ENCODE measurements around the gene PLD1.
"Not testable (repeated sequence)": the region's sequence is repeated elsewhere in the genome, so short reads cannot be mapped to it uniquely, and the experiment has no call there.

PLD1 gene

DNA sequence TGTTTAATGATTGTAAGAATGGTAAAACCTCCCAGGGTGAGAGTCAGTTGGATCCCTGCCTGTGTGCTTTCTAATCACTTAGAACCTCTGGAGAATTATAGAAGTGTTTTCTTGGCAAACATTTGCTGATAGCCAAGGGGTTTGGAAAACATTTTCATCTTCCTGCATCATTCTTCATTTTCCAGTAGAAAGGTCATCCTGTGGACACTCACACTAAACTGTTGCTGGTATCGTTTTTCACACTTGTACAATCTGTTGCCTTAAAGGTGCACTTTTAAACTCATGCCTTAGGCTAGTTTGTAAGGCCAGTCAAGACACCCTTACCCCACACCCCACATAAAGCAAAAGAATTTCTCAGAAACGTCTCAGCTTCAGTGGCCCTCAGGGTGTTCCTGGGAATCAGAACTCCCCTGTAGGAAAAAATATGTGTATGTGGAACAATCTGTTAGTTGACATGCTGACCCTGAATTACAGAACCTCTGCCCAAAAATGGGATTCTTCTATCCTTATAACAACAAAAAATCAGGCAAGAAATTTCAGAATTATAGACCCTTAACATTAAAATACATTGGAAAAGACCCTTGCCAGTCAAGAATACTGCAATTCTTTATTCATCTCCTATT, 5.8 kb upstream of the PLD1 start:
- no peak for DNase-seq (ENCODE audit: low read depth in 1 of 2, low spot score in 1 of 2)

GRCh38 chr3:171814662-171815061, 4.4 kb upstream of the PLD1 start:
- not testable (repeated sequence) for DNase-seq (ENCODE audit: low read depth in 1 of 2, low spot score in 1 of 2)

- no peak for DNase-seq (ENCODE audit: low read depth in 1 of 2, low spot score in 1 of 2)
These were observed 3.7 kb upstream of the PLD1 start for GRCh38 chr3:171813897-171814460.

GRCh38 chr3:171813278-171813896, 3.1 kb upstream of the PLD1 start:
- DNase-seq (ENCODE audit: low read depth in 1 of 2, low spot score in 1 of 2) = no peak

DNA sequence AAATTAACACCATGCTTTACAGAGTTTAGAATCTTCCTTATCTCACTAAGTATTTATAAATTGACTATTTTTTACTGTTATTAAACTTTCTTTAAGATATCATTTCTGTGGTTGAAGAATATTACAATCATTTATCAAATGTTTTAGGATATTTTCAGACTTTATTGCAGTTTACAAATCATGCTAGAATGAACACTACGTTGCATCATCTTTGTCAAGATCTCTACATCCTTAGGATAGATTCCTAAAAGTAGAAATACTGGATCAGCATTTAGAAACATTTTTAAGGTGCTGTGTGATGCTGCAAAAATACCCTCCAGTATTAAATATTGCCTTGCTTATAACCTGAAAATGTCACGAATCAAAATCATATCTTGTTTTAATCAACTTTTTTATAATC, 2.5 kb upstream of the PLD1 start:
- no peak for DNase-seq (ENCODE audit: low read depth in 1 of 2, low spot score in 1 of 2)

DNA sequence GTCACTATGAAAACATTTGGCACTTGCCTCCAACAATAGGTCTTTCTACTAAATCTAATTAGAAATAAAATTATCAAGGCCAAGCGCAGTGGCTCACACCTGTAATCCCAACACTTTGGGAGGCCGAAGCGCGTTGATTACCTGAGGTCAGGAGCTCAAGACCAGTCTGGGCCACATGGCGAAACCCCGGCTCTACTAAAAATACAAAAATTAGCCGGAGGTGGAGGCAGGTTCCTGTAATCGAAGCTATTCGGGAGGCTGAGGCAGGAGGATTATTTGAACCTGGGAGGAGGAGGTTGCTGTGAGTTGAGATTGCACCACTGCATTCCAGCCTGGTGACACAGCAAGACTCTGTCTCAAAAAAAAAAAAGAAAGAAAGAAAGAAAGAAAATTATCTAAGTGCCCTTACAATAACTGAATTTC, 1.6 kb upstream of the PLD1 start:
- no peak for DNase-seq (ENCODE audit: low read depth in 1 of 2, low spot score in 1 of 2)

GRCh38 chr3:171811295-171811912, 1.1 kb upstream of the PLD1 start:
- DNase-seq (ENCODE audit: low read depth in 1 of 2, low spot score in 1 of 2) = no peak

DNA sequence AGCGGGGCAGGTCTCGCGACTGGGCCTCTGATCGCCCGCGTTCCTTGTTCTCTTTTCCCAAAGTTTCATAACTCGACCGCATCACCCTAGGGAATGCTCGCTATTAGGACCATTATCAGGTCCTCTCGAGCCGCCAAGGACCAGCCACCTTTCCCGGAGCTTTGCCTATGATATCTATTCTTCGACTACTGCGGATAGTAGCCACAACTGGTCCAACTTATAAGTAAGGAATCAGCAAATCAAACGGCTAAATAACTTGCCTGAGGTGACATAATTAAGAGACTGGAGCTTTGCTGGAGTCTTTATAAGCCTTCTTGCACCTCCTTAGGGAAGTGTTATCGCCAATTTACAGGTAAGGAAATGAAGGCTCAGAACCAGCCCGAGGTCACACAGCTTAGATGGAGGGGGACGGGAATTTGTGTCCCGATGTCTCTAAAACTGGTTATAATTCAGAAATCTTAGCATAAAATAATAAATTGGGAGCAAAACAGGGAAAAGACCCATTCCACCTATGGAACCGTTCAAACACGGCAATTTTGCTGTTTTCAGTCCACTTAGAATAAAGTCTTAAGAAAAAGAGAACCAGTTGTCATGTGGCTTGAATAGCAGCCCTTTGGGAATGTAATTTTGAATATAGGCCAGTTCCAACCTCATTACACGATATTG, 479 bp upstream of the PLD1 start:
- no peak for DNase-seq (ENCODE audit: low read depth in 1 of 2, low spot score in 1 of 2)

- DNase-seq (ENCODE audit: low read depth in 1 of 2, low spot score in 1 of 2) = no peak
These were observed 747 bp downstream of the PLD1 start for GRCh38 chr3:171809611-171809860.

- no peak for DNase-seq (ENCODE audit: low read depth in 1 of 2, low spot score in 1 of 2)
These were observed 2.5 kb downstream of the PLD1 start for GRCh38 chr3:171807806-171808205.

GRCh38 chr3:171807129-171807675, 3.1 kb downstream of the PLD1 start:
- DNase-seq (ENCODE audit: low read depth in 1 of 2, low spot score in 1 of 2) = no peak

GRCh38 chr3:171806200-171807128, 3.8 kb downstream of the PLD1 start:
- DNase-seq (ENCODE audit: low read depth in 1 of 2, low spot score in 1 of 2) = no peak

DNA sequence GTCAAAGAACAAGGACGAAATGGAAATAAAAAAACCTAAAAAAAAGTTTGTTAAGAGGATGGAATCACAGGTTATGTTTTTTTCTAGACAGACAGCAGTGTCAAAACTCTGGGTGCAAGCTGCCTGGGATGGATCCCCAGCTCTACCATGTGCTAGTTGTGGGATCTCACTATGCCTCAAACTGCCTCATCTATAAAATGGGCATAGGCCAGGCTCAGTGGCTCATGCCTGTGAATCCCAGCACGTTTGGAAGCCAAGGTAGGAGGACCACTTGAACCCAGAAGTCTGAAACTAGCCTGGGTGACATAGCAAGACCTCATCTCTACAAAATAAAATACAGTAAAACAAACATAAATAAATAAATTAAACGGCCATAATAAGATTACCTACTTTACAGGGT, 4.6 kb downstream of the PLD1 start:
- no peak for DNase-seq (ENCODE audit: low read depth in 1 of 2, low spot score in 1 of 2)

DNA sequence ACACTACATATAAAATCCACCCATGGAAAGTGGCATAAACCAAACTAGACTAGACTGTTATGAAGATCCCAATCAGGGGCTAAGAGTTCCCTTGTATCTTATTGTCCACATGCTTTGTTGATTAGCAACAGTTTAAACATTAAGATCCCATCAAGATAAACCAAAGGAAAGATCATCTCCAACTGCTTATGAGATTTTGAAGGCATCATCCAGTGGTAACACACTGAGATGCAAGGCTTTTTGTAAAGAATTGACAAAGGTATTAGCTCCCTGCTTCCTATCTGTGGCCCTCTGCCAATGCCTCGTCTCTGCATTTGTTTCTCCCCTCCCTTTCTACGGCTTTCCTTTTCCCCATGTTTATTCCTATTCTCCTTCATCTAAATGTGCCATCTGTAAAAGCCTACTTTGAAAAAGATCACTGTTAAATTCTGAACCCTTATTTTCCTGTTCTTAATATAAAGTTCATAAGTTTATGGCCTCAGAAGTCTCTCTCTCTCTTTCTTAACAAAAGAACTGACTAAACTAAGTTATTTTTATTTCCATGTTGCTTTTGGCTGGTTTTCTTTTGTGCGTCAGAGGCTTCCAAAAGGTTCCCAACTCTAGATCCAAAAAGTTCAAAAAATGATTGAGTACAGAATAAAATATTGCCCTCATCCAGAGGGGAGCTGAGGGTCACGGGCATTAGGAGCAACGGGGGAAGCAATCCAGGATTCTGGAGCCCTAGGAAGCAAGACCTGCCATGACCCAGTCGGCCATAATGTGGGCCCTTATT, 5.5 kb downstream of the PLD1 start:
- DNase-seq (ENCODE audit: low read depth in 1 of 2, low spot score in 1 of 2) = no peak

DNA sequence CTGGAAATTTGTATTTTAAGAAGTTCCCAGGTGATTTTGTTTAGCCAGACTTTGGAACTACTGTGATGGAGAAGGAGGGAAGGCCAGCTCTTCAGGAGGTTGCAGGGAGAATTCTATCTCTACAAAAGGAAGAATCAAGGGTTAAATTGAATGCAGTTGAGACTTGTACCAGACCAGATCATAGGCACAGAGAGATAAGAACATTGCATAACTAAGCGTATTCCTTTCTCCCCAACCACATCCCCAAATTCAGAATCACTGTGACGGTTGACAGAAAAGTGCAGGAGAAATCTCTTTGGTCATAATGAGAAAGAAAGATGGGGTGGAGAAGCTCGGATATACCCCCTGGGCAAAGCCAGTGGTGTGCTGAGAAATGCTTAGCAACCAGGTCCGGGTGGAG, 7.2 kb downstream of the PLD1 start:
- no peak for DNase-seq (ENCODE audit: low read depth in 1 of 2, low spot score in 1 of 2)

- DNase-seq (ENCODE audit: low read depth in 1 of 2, low spot score in 1 of 2) = no peak
These were observed 7.7 kb downstream of the PLD1 start for GRCh38 chr3:171802590-171802956.

GRCh38 chr3:171801738-171802589, 8.3 kb downstream of the PLD1 start:
- DNase-seq (ENCODE audit: low read depth in 1 of 2, low spot score in 1 of 2) = no peak

DNA sequence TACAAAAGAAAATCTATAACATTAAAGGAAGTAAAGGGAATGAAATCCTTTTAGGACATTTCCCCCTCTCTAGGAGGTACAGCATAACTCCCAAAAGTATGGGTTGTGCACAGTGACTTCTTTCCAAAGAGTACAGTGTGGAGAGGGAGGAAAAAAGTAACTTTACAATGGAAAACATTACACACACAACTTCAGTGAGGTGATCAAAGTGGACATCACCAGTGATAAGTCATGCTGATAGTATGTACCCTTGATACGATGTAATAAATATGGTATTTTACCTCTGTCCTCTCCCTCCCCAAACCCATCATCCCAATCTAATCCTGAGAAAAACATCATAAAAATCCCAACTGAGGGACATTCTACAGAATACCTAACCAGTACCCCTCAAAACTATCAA, 10.8 kb downstream of the PLD1 start:
- no peak for DNase-seq (ENCODE audit: low read depth in 1 of 2, low spot score in 1 of 2)

DNA sequence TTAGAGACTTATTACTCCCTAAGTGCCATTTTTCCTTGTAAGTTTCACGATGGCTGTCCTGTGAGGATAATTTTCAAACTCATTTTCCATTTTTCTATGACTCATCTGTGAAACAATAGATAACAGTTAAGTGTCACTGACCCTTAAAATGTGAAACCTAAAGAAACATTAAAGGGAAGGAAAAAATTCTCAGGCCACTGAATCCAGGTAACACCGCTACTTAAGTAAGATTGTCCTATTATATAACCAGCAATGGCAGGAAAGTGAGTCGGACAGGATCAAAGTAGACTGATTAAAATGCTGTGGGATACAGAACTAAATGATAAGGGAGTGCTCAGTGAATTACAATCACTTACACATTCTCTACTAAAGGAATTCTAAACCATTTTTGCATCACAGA, 12.4 kb downstream of the PLD1 start:
- DNase-seq (ENCODE audit: low read depth in 1 of 2, low spot score in 1 of 2) = no peak

Data from stimulated activated CD4-positive, alpha-beta T cell treated with anti-CD3 and anti-CD28 coated beads, Interleukin-15, amount 100 ng/mL, for 1 hour (primary cell).